Measurements from ENCODE around the gene GNAI1. TPM values are rescaled to one million over a fixed set of nuclear protein-coding genes. Genes with fewer than 3 reads are reported as not detected.

Gene GNAI1
- polyA plus RNA-seq, 12 donors, result 30.7 to 63.6 (median 41.6) TPM; not detected in 1

- no peak for DNase-seq
Measured at GRCh38 chr7:80129785-80130184, 4.8 kb upstream of the GNAI1 start.

GRCh38 chr7:80131675-80132435 is 2.8 kb upstream of the GNAI1 start:
- DNase-seq, result no peak

GRCh38 chr7:80132594-80132993 is 2.0 kb upstream of the GNAI1 start:
- no peak for DNase-seq

GRCh38 chr7:80133361-80134114 is 1.1 kb upstream of the GNAI1 start:
- DNase-seq, result no peak

- no peak for DNase-seq
Measured at GRCh38 chr7:80134115-80134535, 506 bp upstream of the GNAI1 start.

GRCh38 chr7:80135309-80136104 is 876 bp downstream of the GNAI1 start:
- DNase-seq, result peak; percentile 61

GRCh38 chr7:80136261-80137055 is 1.8 kb downstream of the GNAI1 start:
- no peak for DNase-seq

GRCh38 chr7:80137410-80137809 is 2.8 kb downstream of the GNAI1 start:
- DNase-seq, result no peak

- no peak for DNase-seq
Measured at GRCh38 chr7:80139236-80139635, 4.6 kb downstream of the GNAI1 start.

GRCh38 chr7:80140388-80140787 is 5.8 kb downstream of the GNAI1 start:
- no peak for DNase-seq

GRCh38 chr7:80141376-80141775 is 6.7 kb downstream of the GNAI1 start:
- no peak for DNase-seq

- DNase-seq, result no peak
Measured at GRCh38 chr7:80142853-80143580, 8.4 kb downstream of the GNAI1 start.

GRCh38 chr7:80145780-80146422 is 11.3 kb downstream of the GNAI1 start:
- DNase-seq, result no peak

- no peak for DNase-seq
Measured at GRCh38 chr7:80146545-80147182, 12.0 kb downstream of the GNAI1 start.

GRCh38 chr7:80147543-80148391 is 13.1 kb downstream of the GNAI1 start:
- no peak for DNase-seq

- DNase-seq, result no peak
Measured at GRCh38 chr7:80150611-80151273, 16.1 kb downstream of the GNAI1 start.

- DNase-seq, result no peak
Measured at GRCh38 chr7:80151274-80151665, 16.6 kb downstream of the GNAI1 start.

- DNase-seq, result no peak
Measured at GRCh38 chr7:80153446-80153845, 18.8 kb downstream of the GNAI1 start.

All from muscle of arm (tissue), 12 donors.